A549 (cell line): Measurements from ENCODE around the gene N4BP2L2. TPM values are rescaled to one million over a fixed set of nuclear protein-coding genes. Genes with fewer than 3 reads are reported as not detected.

Experiments used
- ATAC-seq, 2 experiments: fragments of 200-7000 bp in 1 of 2; fragments of >200 bp in 1 of 2; cut with Nextera tagmentation in 1 of 2; cut with Tn5 transposase in 1 of 2; 3 replicates each; pipeline versions ENCODE4 v1.8.0 to v1.9.1; 2018 to 2020; ENCODE audit warnings: mild to moderate bottlenecking in 1 of 2, moderate library complexity in 1 of 2
- CTCF ChIA-PET: fragments of 300-600 bp; sonication (Branson Sonifier 250); formaldehyde crosslinking; extraction: SDS; loops from one replicate; lab custom pipeline; 2021; ENCODE audit warnings: antibody characterized with exemption, inconsistent platforms; lab: Yijun Ruan, JAX
- POLR2A ChIA-PET: fragments of 350-600 bp; formaldehyde crosslinking; extraction: SDS; loops from one replicate; lab custom pipeline; 2021; ENCODE audit warnings: antibody characterized with exemption, inconsistent platforms; lab: Yijun Ruan, JAX
- DNase-seq, 2 experiments: peaks; one replicate each; pipeline versions ENCODE4 v3.0.0 to v3.0.0-alpha.2; 2011 to 2016; ENCODE audit warnings: low read depth in 1 of 2, low spot score in 1 of 2
- FAIRE-seq: peaks from 2 replicates; lab custom pipeline; 2011; peaks lifted over from hg19 to GRCh38; lab: Jason Lieb, UNC
- H3K27ac ChIP-seq, 2 experiments: fragments of >200 bp; sonication (Bioruptor Twin); formaldehyde crosslinking; 3 replicates each; pipeline ENCODE4 v1.5.1; 2016 to 2017
- H3K4me1 ChIP-seq: fragments of >200 bp; sonication (Bioruptor Twin); formaldehyde crosslinking; 3 replicates; pipeline ENCODE4 v1.6.1; 2016
- H3K4me2 ChIP-seq: fragments of >200 bp; sonication (Bioruptor Twin); formaldehyde crosslinking; 3 replicates; pipeline ENCODE4 v1.6.1; 2016
- H3K4me3 ChIP-seq: fragments of >200 bp; sonication (Bioruptor Twin); formaldehyde crosslinking; 3 replicates; pipeline ENCODE4 v1.5.1; 2016
- H3K9me3 ChIP-seq: fragments of >200 bp; sonication (Bioruptor Twin); formaldehyde crosslinking; 3 replicates; pipeline ENCODE4 v1.6.1; 2016
- CBX8 ChIP-seq: fragments of 200-600 bp; sonication (generic); IDR thresholded peaks from 2 replicates; pipeline ENCODE4 v1.6.1; 2016
- CEBPB ChIP-seq, 2 experiments: fragments of >200 bp in 1 of 2; sonication (Bioruptor Twin) in 1 of 2; formaldehyde crosslinking in 1 of 2; IDR thresholded peaks; 2 replicates each; pipeline ENCODE4 v1.6.1; 2012 to 2016
- CHD2 ChIP-seq: fragments of 150-350 bp; IDR thresholded peaks from 2 replicates; pipeline ENCODE4 v1.6.1; 2014; ENCODE audit warnings: low read length; ENCODE audit not compliant: partially characterized antibody
- CHD4 ChIP-seq: fragments of 200-600 bp; sonication (generic); IDR thresholded peaks from 2 replicates; pipeline ENCODE4 v1.6.1; 2016; ENCODE audit warnings: antibody characterized with exemption, mild to moderate bottlenecking, borderline replicate concordance
- EHMT2 ChIP-seq: fragments of 200-600 bp; sonication (generic); IDR thresholded peaks from 2 replicates; pipeline ENCODE4 v1.6.1; 2016; ENCODE audit warnings: antibody characterized with exemption, low read depth, mild to moderate bottlenecking, moderate library complexity
- ELK1 ChIP-seq: fragments of 150-350 bp; IDR thresholded peaks from 2 replicates; pipeline ENCODE4 v1.6.1; 2014; ENCODE audit warnings: low read depth, mild to moderate bottlenecking, low read length
- EP300 ChIP-seq, 2 experiments: fragments of >200 bp; sonication (Bioruptor Twin); formaldehyde crosslinking; IDR thresholded peaks; 2 replicates in 1 of 2; 3 replicates in 1 of 2; pipeline ENCODE4 v1.6.1; 2016 to 2017
- FOXS1 ChIP-seq: fragments of 250-450 bp; sonication (Bioruptor Pico); IDR thresholded peaks from 2 replicates; pipeline ENCODE4 v1.5.0; 2020; ENCODE audit warnings: mild to moderate bottlenecking, moderate library complexity
- HDAC2 ChIP-seq: fragments of 200-600 bp; sonication (generic); IDR thresholded peaks from 2 replicates; pipeline ENCODE4 v1.6.1; 2016
- HES2 ChIP-seq: fragments of >200 bp; sonication (Bioruptor Twin); formaldehyde crosslinking; IDR thresholded peaks from 2 replicates; pipeline ENCODE4 v1.6.1; 2016
- JUN ChIP-seq, 2 experiments: fragments of >200 bp; sonication (Bioruptor Twin); formaldehyde crosslinking; IDR thresholded peaks; 2 replicates in 1 of 2; 3 replicates in 1 of 2; pipeline ENCODE4 v1.6.1; 2016 to 2017
- KDM1A ChIP-seq: fragments of 200-600 bp; sonication (generic); IDR thresholded peaks from 2 replicates; pipeline ENCODE4 v1.6.1; 2016; ENCODE audit warnings: low read depth, mild to moderate bottlenecking
- KDM5A ChIP-seq: fragments of 200-600 bp; sonication (generic); IDR thresholded peaks from 2 replicates; pipeline ENCODE4 v1.6.1; 2016; ENCODE audit warnings: antibody characterized with exemption, mild to moderate bottlenecking
- MYC ChIP-seq: IDR thresholded peaks from 2 replicates; pipeline ENCODE4 v1.6.1; 2012; ENCODE audit warnings: mild to moderate bottlenecking, inconsistent platforms, low read length, improper control_type of control experiment, borderline replicate concordance
- NFE2L2 ChIP-seq: fragments of 150-350 bp; conservative IDR thresholded peaks from 2 replicates; pipeline ENCODE4 v1.6.1; 2014; ENCODE audit warnings: low read length
- NR3C1 ChIP-seq: fragments of >200 bp; sonication (Bioruptor Twin); formaldehyde crosslinking; IDR thresholded peaks from 3 replicates; pipeline ENCODE4 v1.6.1; 2017
- PHF8 ChIP-seq: fragments of 200-600 bp; sonication (generic); IDR thresholded peaks from 2 replicates; pipeline ENCODE4 v1.6.1; 2016; ENCODE audit warnings: low read depth, mild to moderate bottlenecking, antibody characterized with exemption, moderate library complexity, borderline replicate concordance
- ZFP36 ChIP-seq: fragments of 450-650 bp; IDR thresholded peaks from 2 replicates; pipeline ENCODE4 v1.6.1; 2014; ENCODE audit warnings: borderline replicate concordance; ENCODE audit not compliant: partially characterized antibody
- WGBS: methylation state at CpG from one replicate; pipeline ENCODE4 v1.1.6; 2017; ENCODE audit errors: missing lambda C conversion rate; 5-methylcytosine and 5-hydroxymethylcytosine counted together
- polyA plus RNA-seq, 4 experiments: library from polyadenylated mRNA; depleted of rRNA in 3 of 4; stranded (reverse); fragments of >200 nt; fragmentation: RNase III in 1 of 4; extraction: RNeasy Plus Mini Kit Qiagen cat#74134 plus additional on column Dnase treatment in 1 of 4; gene quantifications; 2 replicates in 3 of 4; 3 replicates in 1 of 4; pipeline ENCODE4 v1.2.3, GENCODE V29; 2011 to 2017
- TF ChIP-seq, protein P1 (sequence below): fragments of 450-650 bp; IDR thresholded peaks from 2 replicates; pipeline ENCODE4 v1.6.1; 2014; ENCODE audit warnings: antibody characterized with exemption
- TF ChIP-seq, protein P2 (sequence below): fragments of 250-450 bp; sonication (Bioruptor Pico); IDR thresholded peaks from 2 replicates; pipeline ENCODE4 v1.5.0; 2021; ENCODE audit warnings: mild to moderate bottlenecking, moderate library complexity, borderline replicate concordance
- TF ChIP-seq, protein P3 (sequence below): fragments of 250-450 bp; sonication (Bioruptor Pico); IDR thresholded peaks from 2 replicates; pipeline ENCODE4 v1.5.0; 2020; ENCODE audit warnings: low read depth, mild to moderate bottlenecking, moderate library complexity
- TF ChIP-seq, protein P4 (sequence below): fragments of >200 bp; sonication (Bioruptor Twin); formaldehyde crosslinking; IDR thresholded peaks from 3 replicates; pipeline ENCODE4 v1.5.1; 2016

Gene N4BP2L2
- polyA plus RNA-seq, 2 of the 4 experiments (the other 2 are of a cell fraction), result 29.3 to 56.2 TPM

- no peak for FAIRE-seq
- Histone ChIP-seq H3K27ac (peak overlapping the region in 1 of 2 experiments; percentile 85; a peak in 3 of 6 replicates), H3K9me3 (no peaks in the 10 kb centered on the region), H3K4me2 (peak overlapping the region; percentile 85)
- TF ChIP-seq NFE2L2 (no peak), NR3C1 (no peak), KDM5A (no peak), ELK1 (no peak), HDAC2 (no peak), CHD4 (no peak), HES2 (no peak), KDM1A (no peak), MYC (no peak), CEBPB (IDR thresholded peaks at IDR 0.05) (no peak), CBX8 (no peak), EHMT2 (no peak), JUN (IDR thresholded peaks at IDR 0.05) (no peak), ZFP36 (no peak), FOXS1 (CRISPR knock-in tag) (no peak), CHD2 (no peak), EP300 (IDR thresholded peaks at IDR 0.05) (no peak)
- TF ChIP-seq, protein P1, sequence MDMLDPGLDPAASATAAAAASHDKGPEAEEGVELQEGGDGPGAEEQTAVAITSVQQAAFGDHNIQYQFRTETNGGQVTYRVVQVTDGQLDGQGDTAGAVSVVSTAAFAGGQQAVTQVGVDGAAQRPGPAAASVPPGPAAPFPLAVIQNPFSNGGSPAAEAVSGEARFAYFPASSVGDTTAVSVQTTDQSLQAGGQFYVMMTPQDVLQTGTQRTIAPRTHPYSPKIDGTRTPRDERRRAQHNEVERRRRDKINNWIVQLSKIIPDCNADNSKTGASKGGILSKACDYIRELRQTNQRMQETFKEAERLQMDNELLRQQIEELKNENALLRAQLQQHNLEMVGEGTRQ, result no peak
- TF ChIP-seq, protein P2, sequence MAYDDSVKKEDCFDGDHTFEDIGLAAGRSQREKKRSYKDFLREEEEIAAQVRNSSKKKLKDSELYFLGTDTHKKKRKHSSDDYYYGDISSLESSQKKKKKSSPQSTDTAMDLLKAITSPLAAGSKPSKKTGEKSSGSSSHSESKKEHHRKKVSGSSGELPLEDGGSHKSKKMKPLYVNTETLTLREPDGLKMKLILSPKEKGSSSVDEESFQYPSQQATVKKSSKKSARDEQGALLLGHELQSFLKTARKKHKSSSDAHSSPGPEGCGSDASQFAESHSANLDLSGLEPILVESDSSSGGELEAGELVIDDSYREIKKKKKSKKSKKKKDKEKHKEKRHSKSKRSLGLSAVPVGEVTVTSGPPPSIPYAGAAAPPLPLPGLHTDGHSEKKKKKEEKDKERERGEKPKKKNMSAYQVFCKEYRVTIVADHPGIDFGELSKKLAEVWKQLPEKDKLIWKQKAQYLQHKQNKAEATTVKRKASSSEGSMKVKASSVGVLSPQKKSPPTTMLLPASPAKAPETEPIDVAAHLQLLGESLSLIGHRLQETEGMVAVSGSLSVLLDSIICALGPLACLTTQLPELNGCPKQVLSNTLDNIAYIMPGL (CRISPR knock-in tag), result no peak
- TF ChIP-seq, protein P3, sequence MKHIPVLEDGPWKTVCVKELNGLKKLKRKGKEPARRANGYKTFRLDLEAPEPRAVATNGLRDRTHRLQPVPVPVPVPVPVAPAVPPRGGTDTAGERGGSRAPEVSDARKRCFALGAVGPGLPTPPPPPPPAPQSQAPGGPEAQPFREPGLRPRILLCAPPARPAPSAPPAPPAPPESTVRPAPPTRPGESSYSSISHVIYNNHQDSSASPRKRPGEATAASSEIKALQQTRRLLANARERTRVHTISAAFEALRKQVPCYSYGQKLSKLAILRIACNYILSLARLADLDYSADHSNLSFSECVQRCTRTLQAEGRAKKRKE (CRISPR knock-in tag), result no peak
- TF ChIP-seq, all 56 proteins: peak for 0
- 89% methylated on average over 9 of the region's 9 CpGs for WGBS
- H3K4me1 ChIP-seq, result no peaks in the 10 kb centered on the region
- ATAC-seq (no peak), DNase-seq (no peak)
- peak overlapping the region; percentile 70; the same call in 1 of the 3 replicates for H3K4me3 ChIP-seq
- POLR2A ChIA-PET, result no interaction called here
- CTCF ChIA-PET, result interaction anchor here (0.6 to 1.7 kb wide), 2 partner anchors 157 to 1311 kb away, joined by 3 read pairs; no protein-coding TSS in a partner anchor
Observed at GRCh38 chr13:32428581-32429432, 109.8 kb downstream of the N4BP2L2 start.

GRCh38 chr13:32427852-32428580 is 110.6 kb downstream of the N4BP2L2 start, which contains the start of gene N4BP2L1:
Gene N4BP2L1 (minus strand): TSS chr13:32428130. CDS start chr13:32428082, 48 bp downstream.
- FAIRE-seq, result no peak
- TF ChIP-seq, protein P1, result peak; percentile 28; the same call in 1 of the 2 replicates
- TF ChIP-seq, protein P4, sequence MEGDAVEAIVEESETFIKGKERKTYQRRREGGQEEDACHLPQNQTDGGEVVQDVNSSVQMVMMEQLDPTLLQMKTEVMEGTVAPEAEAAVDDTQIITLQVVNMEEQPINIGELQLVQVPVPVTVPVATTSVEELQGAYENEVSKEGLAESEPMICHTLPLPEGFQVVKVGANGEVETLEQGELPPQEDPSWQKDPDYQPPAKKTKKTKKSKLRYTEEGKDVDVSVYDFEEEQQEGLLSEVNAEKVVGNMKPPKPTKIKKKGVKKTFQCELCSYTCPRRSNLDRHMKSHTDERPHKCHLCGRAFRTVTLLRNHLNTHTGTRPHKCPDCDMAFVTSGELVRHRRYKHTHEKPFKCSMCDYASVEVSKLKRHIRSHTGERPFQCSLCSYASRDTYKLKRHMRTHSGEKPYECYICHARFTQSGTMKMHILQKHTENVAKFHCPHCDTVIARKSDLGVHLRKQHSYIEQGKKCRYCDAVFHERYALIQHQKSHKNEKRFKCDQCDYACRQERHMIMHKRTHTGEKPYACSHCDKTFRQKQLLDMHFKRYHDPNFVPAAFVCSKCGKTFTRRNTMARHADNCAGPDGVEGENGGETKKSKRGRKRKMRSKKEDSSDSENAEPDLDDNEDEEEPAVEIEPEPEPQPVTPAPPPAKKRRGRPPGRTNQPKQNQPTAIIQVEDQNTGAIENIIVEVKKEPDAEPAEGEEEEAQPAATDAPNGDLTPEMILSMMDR, result no peak
- TF ChIP-seq PHF8, result 0 out of 2 replicates have a peak, but pooled peaks have one; percentile 21

More at GRCh38 chr13:32427852-32428580, 110.6 kb downstream of the N4BP2L2 start, which contains the start of gene N4BP2L1:
- H3K4me3 ChIP-seq, result peak within 1 kb of the TSS; percentile 70
- ChIA-PET POLR2A (no interaction called here), CTCF (no interaction called here)
- H3K27ac ChIP-seq, result peak within 1 kb of the TSS; percentile 45 to 85; a peak in 4 of 6 replicates
- peak; percentile 9 to 13 for DNase-seq
- peak; percentile 79 to 87 for ATAC-seq
- peak within 1 kb of the TSS; percentile 85 for H3K4me2 ChIP-seq
- H3K4me1 ChIP-seq, result no peaks in the 10 kb centered on the region
- 8% methylated on average over 8 of the region's 40 CpGs for WGBS
- H3K9me3 ChIP-seq, result no peaks in the 10 kb centered on the region
